ENCODE measurements around the gene CRHR1.

CRHR1 gene

DNA sequence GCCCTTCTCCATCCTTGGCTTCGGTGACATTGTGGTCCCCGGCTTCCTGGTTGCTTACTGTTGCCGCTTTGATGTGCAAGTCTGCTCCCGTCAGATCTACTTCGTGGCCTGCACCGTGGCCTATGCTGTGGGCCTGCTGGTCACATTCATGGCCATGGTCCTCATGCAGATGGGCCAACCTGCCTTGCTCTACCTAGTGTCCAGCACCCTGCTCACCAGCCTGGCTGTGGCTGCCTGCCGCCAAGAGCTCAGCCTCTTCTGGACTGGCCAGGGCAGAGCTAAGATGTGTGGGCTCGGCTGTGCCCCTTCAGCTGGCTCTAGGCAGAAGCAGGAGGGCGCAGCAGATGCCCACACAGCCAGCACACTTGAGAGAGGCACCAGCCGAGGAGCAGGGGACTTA lies 62.1 kb downstream of the CRHR1 start:
- no peak overlapping the region for H3K4me3 ChIP-seq (ENCODE audit: low read depth, low read length)
- no peak for TF ChIP-seq CTCF (IDR thresholded peaks at IDR 0.05; ENCODE audit: low read depth, low read length)

GRCh38 chr17:45846646-45847045 lies 62.5 kb downstream of the CRHR1 start:
- TF ChIP-seq CTCF (IDR thresholded peaks at IDR 0.05; ENCODE audit: low read depth, low read length): no peak

DNA sequence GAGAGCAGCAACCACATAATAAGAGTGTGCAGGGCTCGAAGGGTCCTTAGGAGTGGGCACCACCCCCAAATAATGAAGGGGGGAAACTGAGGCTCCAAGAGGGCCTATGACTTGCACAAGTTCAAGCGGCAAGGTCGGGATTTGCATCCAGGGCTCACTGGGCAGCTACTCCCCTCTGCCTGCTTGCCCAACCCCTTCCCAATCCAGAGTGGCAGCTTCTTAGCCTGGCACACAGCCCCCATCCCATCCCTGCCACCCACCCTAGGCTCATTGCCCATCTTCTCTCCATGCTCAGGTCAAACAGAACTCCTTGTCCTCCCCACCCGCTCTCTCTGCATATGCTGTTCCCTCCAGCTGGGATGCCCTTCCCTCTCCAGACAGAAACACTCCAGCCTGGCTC lies 63.0 kb downstream of the CRHR1 start:
- no peak overlapping the region for H3K4me3 ChIP-seq (ENCODE audit: low read depth, low read length)
- no peak for TF ChIP-seq CTCF (IDR thresholded peaks at IDR 0.05; ENCODE audit: low read depth, low read length)

More at GRCh38 chr17:45846646-45847045, 62.5 kb downstream of the CRHR1 start:
- no peak overlapping the region for H3K4me3 ChIP-seq (ENCODE audit: low read depth, low read length)

DNA sequence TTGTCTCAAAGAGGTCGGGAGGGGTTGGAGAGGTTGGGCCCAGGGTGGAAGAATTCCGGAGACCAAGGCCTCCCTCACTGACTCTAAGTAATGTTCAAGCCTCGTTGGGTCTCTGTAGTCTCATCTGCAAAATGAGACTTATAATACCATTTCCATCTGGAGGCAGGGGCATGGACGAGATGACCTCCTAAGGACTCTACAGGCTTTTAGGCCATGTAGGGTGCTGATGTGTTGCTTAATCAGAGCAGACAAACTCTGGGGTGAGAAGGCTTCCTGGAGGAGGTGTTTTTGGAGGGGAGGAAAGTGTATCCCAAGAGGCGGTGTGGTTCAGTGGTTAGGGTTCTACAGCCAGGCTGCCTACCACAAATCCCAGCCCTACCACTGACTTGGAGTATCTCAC lies 63.6 kb downstream of the CRHR1 start:
- H3K4me3 ChIP-seq (ENCODE audit: low read depth, low read length): no peak overlapping the region
- TF ChIP-seq CTCF (IDR thresholded peaks at IDR 0.05; ENCODE audit: low read depth, low read length): no peak

DNA sequence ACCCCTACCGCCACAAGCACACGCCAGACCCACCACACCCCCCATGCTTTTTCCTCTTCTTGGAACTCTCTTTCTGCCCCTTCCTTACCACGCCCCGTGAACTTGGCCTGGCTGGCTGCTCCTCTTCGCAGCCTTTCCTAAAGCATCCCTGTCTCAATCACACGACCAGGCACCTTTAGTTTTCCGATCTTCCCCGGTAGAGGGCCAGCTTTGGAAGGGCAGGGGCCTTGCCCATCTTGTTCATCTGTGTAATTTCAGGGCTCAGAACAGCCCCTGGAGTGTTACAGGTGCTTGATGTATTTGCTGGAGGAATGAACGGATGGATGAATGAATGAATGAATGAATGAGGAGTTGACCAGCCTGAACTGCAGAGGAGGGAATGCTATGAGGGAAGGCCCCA lies 64.3 kb downstream of the CRHR1 start:
- no peak for TF ChIP-seq CTCF (IDR thresholded peaks at IDR 0.05; ENCODE audit: low read depth, low read length)
- H3K4me3 ChIP-seq (ENCODE audit: low read depth, low read length): no peak overlapping the region

GRCh38 chr17:45848868-45849535 lies 64.9 kb downstream of the CRHR1 start:
- no peak overlapping the region for H3K4me3 ChIP-seq (ENCODE audit: low read depth, low read length)
- TF ChIP-seq CTCF (IDR thresholded peaks at IDR 0.05; ENCODE audit: low read depth, low read length): no peak

- no peak overlapping the region for H3K4me3 ChIP-seq (ENCODE audit: low read depth, low read length)
- TF ChIP-seq CTCF (IDR thresholded peaks at IDR 0.05; ENCODE audit: low read depth, low read length): no peak
Observed at GRCh38 chr17:45849536-45849990, 65.4 kb downstream of the CRHR1 start.

All from WI38 (cell line).